ENCODE measurements around the gene IRF6.

DNA sequence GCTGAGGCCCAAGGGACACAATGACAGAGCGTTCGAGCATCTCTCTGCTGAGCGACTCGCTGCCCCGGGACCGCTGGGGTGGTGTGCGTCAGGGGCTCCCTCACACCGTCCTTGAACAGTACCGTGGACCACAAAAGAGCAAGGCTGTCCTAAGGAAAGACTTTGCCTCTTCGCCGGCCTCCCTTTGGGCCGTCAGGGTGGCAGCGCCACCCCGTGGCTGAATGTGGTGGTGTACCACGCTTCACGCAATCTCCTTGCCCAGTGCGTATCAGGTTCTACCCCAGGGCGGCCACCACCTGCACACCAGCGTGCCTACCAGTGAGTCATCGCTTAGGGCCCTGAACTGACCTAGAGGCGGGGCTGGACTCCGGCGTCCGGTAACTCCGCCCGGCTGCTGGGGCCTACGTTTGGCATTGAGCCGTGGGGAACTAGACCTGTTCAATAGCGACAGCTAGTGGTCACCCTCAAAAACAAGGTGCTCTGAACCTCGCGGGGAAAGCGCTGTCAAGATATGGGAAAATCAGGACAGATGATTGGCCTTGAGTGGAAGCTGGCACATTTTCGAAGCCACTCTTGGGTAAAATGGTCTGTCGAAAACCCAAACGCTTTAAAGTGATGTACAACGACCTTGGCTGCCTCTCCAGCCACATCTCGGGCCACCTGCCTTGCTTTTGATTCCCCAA lies 58.2 kb downstream of the IRF6 start:
- TF ChIP-seq, protein P1, sequence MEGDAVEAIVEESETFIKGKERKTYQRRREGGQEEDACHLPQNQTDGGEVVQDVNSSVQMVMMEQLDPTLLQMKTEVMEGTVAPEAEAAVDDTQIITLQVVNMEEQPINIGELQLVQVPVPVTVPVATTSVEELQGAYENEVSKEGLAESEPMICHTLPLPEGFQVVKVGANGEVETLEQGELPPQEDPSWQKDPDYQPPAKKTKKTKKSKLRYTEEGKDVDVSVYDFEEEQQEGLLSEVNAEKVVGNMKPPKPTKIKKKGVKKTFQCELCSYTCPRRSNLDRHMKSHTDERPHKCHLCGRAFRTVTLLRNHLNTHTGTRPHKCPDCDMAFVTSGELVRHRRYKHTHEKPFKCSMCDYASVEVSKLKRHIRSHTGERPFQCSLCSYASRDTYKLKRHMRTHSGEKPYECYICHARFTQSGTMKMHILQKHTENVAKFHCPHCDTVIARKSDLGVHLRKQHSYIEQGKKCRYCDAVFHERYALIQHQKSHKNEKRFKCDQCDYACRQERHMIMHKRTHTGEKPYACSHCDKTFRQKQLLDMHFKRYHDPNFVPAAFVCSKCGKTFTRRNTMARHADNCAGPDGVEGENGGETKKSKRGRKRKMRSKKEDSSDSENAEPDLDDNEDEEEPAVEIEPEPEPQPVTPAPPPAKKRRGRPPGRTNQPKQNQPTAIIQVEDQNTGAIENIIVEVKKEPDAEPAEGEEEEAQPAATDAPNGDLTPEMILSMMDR (conservative IDR thresholded peaks at IDR 0.05; ENCODE audit: low read depth, low read length), result peak; percentile 97
- no peak for TF ChIP-seq EZH2phosphoT487 (IDR thresholded peaks at IDR 0.05; ENCODE audit: borderline replicate concordance, low read length)
- no peak for TF ChIP-seq EZH2 (IDR thresholded peaks at IDR 0.05; ENCODE audit: low read length, unreplicated experiment)

Data from PC-3 (cell line).